NB4 (cell line): Measurements from ENCODE around the gene JAK2.
A peak's percentile ranks its signal among the peaks of the same experiment; 100 is the strongest.

Experiments used
- DNase-seq: peaks from one replicate; pipeline ENCODE4 v3.0.0; 2010; ENCODE audit warnings: low read depth
- H3K4me3 ChIP-seq: one replicate; pipeline ENCODE4 v1.5.1; 2011; ENCODE audit warnings: mild to moderate bottlenecking, low read depth, low read length, moderate library complexity
- MAX ChIP-seq: IDR thresholded peaks from 2 replicates; pipeline ENCODE4 v1.6.1; 2011; ENCODE audit warnings: low read depth, low read length
- MYC ChIP-seq: IDR thresholded peaks from 2 replicates; pipeline ENCODE4 v1.6.1; 2011; ENCODE audit warnings: low read depth, low read length
- POLR2A ChIP-seq: IDR thresholded peaks from 2 replicates; pipeline ENCODE4 v1.6.1; 2011; ENCODE audit warnings: mild to moderate bottlenecking; ENCODE audit not compliant: insufficient read length; ENCODE audit errors: extremely low read depth
- TF ChIP-seq, protein P1 (sequence below): IDR thresholded peaks from one replicate; pipeline ENCODE4 v1.5.1; 2012; ENCODE audit warnings: low read depth, low read length

JAK2 gene

DNA sequence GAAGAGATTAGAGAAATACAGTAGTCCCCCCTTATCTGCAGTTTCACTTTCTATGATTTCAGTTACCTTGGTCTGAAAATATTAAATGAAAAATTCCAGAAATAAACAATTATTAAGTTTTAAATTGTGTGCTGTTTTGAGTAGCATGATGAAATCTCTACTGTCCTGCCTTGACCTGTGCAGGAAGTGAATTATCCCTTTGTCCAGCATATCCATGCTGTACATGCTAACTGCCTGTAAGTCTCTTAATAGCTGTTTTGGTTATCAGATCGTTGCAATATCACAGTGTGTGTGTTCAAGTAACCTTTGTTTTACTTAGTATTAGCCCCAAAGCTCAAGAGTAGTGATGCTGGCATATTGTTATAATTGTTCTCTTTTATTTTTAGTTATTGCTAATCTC, 11.2 kb upstream of the JAK2 start:
- no peak for TF ChIP-seq MAX
- H3K4me3 ChIP-seq: no peak overlapping the region
- no peak for DNase-seq

- TF ChIP-seq MAX: no peak
- no peak for TF ChIP-seq MYC
- no peak for TF ChIP-seq POLR2A
- TF ChIP-seq, protein P1, sequence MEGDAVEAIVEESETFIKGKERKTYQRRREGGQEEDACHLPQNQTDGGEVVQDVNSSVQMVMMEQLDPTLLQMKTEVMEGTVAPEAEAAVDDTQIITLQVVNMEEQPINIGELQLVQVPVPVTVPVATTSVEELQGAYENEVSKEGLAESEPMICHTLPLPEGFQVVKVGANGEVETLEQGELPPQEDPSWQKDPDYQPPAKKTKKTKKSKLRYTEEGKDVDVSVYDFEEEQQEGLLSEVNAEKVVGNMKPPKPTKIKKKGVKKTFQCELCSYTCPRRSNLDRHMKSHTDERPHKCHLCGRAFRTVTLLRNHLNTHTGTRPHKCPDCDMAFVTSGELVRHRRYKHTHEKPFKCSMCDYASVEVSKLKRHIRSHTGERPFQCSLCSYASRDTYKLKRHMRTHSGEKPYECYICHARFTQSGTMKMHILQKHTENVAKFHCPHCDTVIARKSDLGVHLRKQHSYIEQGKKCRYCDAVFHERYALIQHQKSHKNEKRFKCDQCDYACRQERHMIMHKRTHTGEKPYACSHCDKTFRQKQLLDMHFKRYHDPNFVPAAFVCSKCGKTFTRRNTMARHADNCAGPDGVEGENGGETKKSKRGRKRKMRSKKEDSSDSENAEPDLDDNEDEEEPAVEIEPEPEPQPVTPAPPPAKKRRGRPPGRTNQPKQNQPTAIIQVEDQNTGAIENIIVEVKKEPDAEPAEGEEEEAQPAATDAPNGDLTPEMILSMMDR: no peak
- no peak for DNase-seq
- H3K4me3 ChIP-seq: no peak overlapping the region
Measured at GRCh38 chr9:4979239-4979638, 5.8 kb upstream of the JAK2 start.

DNA sequence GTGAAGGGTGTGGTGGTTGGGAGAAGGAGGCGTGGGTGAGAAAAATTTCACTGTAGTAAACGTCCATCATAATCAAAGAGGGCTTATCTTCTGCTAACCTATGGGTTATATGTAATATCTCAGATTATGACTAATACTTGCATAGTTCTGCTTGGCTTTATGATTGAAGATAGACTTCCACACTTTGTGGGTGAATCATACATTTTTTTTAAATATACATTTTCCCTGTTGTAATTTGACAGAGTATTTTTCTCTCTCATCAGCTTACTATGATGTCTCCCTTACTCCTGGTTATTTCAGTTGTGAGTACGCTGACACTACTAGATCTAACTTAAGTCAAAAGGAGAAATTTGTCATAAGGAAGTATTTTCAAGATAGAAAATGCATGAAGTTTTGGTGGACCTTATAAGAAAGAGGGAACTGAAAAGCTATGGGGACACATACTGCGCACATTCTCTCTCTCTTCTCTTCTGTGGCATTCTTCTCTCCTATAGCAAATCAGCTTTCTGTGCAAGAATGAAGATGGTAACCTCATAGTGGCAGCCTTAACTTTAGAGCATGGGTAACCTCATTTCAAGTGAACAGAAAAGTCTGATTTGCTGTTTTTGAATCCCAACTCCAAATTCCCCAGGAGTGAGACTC, 4.9 kb upstream of the JAK2 start:
- no peak for TF ChIP-seq MAX
- TF ChIP-seq POLR2A: no peak
- TF ChIP-seq, protein P1: no peak
- no peak for TF ChIP-seq MYC
- no peak overlapping the region for H3K4me3 ChIP-seq
- DNase-seq: no peak

DNA sequence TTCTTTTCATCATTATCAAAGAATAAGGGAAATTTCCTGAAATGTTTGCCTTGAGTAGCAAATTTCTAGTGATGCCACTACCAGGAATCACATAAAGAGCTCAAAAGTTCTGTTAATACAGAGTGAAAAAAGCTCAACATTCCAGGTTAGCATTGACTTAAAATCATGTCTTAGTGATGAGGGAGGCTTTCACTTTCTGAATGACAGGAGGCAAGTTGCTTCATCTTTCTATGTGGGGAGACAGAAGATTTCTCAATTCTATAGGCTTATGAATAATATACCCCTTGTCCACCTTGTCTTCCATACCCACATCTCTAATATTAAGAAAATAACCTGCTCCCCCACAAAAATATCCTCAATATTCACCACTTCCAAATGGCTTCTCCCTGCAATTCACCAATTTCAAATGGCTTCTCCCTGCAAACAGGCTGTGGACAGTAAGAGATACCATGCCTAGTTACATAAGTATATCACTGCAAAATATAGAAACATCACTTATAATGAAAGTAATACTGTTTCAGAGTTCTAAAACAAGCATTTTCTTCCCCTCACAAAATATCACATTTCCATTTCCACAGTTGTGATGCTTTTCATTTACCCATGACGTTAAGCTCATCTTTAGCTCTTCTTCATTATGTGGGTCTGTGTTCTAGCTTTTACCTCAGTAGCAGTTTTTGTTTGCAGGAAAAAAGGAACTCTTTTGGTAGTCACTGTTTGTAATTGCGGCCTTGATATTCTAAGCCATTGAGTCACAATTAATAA, 2.2 kb upstream of the JAK2 start:
- H3K4me3 ChIP-seq: no peak overlapping the region
- no peak for TF ChIP-seq POLR2A
- TF ChIP-seq, protein P1: no peak
- TF ChIP-seq MYC: no peak
- no peak for TF ChIP-seq MAX
- DNase-seq: peak; percentile 59

DNA sequence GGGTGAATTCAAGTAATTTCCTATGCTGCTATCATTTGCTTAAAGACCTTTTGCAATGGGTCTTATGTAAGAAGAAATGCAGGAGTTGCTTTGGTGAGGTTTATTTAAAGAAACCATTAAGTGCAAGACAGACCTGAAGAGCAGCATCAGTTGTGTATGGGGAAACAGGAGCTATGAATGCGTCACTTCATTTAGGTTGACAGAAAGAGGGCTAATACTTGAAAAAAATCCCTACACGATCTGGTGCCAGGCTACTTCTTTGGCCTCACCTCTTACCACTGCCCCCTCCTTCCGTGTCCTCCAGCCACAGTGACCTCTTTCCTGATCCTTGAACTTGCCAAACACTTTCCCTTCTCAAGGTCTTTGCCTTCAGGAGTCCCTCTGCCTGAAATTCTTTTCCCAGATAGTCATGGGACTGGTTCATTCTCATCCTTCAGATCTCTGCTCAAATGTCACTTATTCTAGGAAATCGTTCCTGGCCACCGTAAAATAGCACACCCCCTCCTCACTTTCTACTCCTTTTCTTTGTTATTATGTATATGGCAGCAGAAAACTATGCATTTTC, 1.4 kb upstream of the JAK2 start:
- DNase-seq: peak; percentile 59
- TF ChIP-seq, protein P1: no peak
- TF ChIP-seq MAX (no peak), MYC (no peak), POLR2A (no peak)
- peak overlapping the region; percentile 76 for H3K4me3 ChIP-seq

- H3K4me3 ChIP-seq: peak overlapping the region; percentile 76
- DNase-seq: no peak
- TF ChIP-seq MAX: no peak
- no peak for TF ChIP-seq MYC
- TF ChIP-seq, protein P1: no peak
- no peak for TF ChIP-seq POLR2A
Measured at GRCh38 chr9:4984171-4984620, 876 bp upstream of the JAK2 start.
